Astrocyte (in vitro differentiated cells and primary cell): ENCODE results near the gene ANKRD52. TPM values are rescaled to one million over a fixed set of nuclear protein-coding genes. Genes with fewer than 3 reads are reported as not detected.

Source experiments
- DNase-seq: peaks from one replicate; pipeline ENCODE4 v3.0.0-alpha.2; 2010; ENCODE audit warnings: low read depth
- FAIRE-seq: peaks from 2 replicates; lab custom pipeline; 2011; peaks lifted over from hg19 to GRCh38; lab: Jason Lieb, UNC
- H2AFZ ChIP-seq: 2 replicates; pipeline ENCODE4 v1.6.0; 2012; ENCODE audit warnings: low read depth, low read length, inconsistent platforms
- H3K27ac ChIP-seq: 2 replicates; pipeline ENCODE4 v1.5.1; 2011; ENCODE audit warnings: low read depth, low read length, inconsistent platforms
- H3K27me3 ChIP-seq: 2 replicates; pipeline ENCODE4 v1.6.0; 2011; ENCODE audit warnings: low read length, inconsistent platforms; ENCODE audit not compliant: insufficient read depth
- H3K36me3 ChIP-seq: 2 replicates; pipeline ENCODE4 v1.5.1; 2011; ENCODE audit warnings: low read length, inconsistent platforms; ENCODE audit not compliant: insufficient read depth
- H3K4me1 ChIP-seq: 2 replicates; pipeline ENCODE4 v1.5.1; 2011; ENCODE audit warnings: low read length, inconsistent platforms; ENCODE audit not compliant: insufficient read depth
- H3K4me2 ChIP-seq: 2 replicates; pipeline ENCODE4 v1.6.0; 2012; ENCODE audit warnings: low read length, inconsistent platforms
- H3K4me3 ChIP-seq: 2 replicates; pipeline ENCODE4 v1.5.1; 2011; ENCODE audit warnings: low read depth, mild to moderate bottlenecking, low read length, inconsistent platforms; ENCODE audit not compliant: insufficient read depth
- H3K79me2 ChIP-seq: 2 replicates; pipeline ENCODE4 v1.6.0; 2012; ENCODE audit warnings: mild to moderate bottlenecking, low read length, inconsistent platforms; ENCODE audit not compliant: insufficient read depth
- H3K9ac ChIP-seq: 2 replicates; pipeline ENCODE4 v1.6.0; 2012; ENCODE audit warnings: mild to moderate bottlenecking, low read length, inconsistent platforms
- H3K9me3 ChIP-seq: 2 replicates; pipeline ENCODE4 v1.5.1; 2012; ENCODE audit warnings: low read depth, mild to moderate bottlenecking, low read length, inconsistent platforms; ENCODE audit not compliant: insufficient read depth
- H4K20me1 ChIP-seq: 2 replicates; pipeline ENCODE4 v1.6.0; 2012; ENCODE audit warnings: low read length, inconsistent platforms; ENCODE audit not compliant: insufficient read depth
- H3K27ac Mint-ChIP-seq: one replicate; pipeline ENCODE4 v1.8.0; 2021; ENCODE audit warnings: mild to moderate bottlenecking, mixed read lengths; ENCODE audit not compliant: unreplicated experiment
- H3K27me3 Mint-ChIP-seq: one replicate; pipeline ENCODE4 v1.8.0; 2021; ENCODE audit warnings: low read depth, mixed read lengths; ENCODE audit not compliant: unreplicated experiment
- H3K36me3 Mint-ChIP-seq: one replicate; pipeline ENCODE4 v1.8.0; 2021; ENCODE audit warnings: low read depth, mixed read lengths; ENCODE audit not compliant: unreplicated experiment
- H3K4me1 Mint-ChIP-seq: one replicate; pipeline ENCODE4 v1.8.0; 2021; ENCODE audit warnings: low read depth, mixed read lengths; ENCODE audit not compliant: unreplicated experiment
- H3K4me3 Mint-ChIP-seq: one replicate; pipeline ENCODE4 v1.8.0; 2021; ENCODE audit warnings: mild to moderate bottlenecking, moderate library complexity, mixed read lengths; ENCODE audit not compliant: unreplicated experiment
- H3K9me3 Mint-ChIP-seq: one replicate; pipeline ENCODE4 v1.8.0; 2021; ENCODE audit warnings: mild to moderate bottlenecking, mixed read lengths; ENCODE audit not compliant: unreplicated experiment
- CTCF ChIP-seq: IDR thresholded peaks from 2 replicates; pipeline ENCODE4 v1.5.1; 2011; ENCODE audit warnings: low read depth, mild to moderate bottlenecking, inconsistent platforms, low read length, moderate library complexity; ENCODE audit not compliant: insufficient read depth
- EZH2 ChIP-seq: IDR thresholded peaks from 2 replicates; pipeline ENCODE4 v1.6.1; 2012; ENCODE audit warnings: mild to moderate bottlenecking, low read length, inconsistent platforms; ENCODE audit not compliant: insufficient read depth
- total RNA-seq: library from RNA; stranded (reverse); gene quantifications from 2 replicates; pipeline ENCODE4 v1.2.1, GENCODE V29; 2021

The ANKRD52 gene
- total RNA-seq, 1 donor from 2014 or later, result 105 TPM

- Histone ChIP-seq H3K4me1 (no peaks in the 10 kb centered on the region), H3K9me3 (no peaks in the 10 kb centered on the region), H2AFZ (no peak overlapping the region), H3K4me3 (no peak overlapping the region), H3K27ac (no peak overlapping the region), H3K4me2 (no peak overlapping the region), H4K20me1 (peaks cover 77% of the 10 kb centered on the region), H3K36me3 (peaks cover 39% of the 10 kb centered on the region), H3K79me2 (peaks cover 4% of the 10 kb centered on the region), H3K9ac (no peak overlapping the region), H3K27me3 (no peaks in the 10 kb centered on the region)
- DNase-seq (no peak), FAIRE-seq (no peak)
- H3K4me1 Mint-ChIP-seq, result peaks cover 16% of the 10 kb centered on the region
- peaks cover 27% of the 10 kb centered on the region for H3K36me3 Mint-ChIP-seq
- no peaks in the 10 kb centered on the region for H3K27me3 Mint-ChIP-seq
- H3K9me3 Mint-ChIP-seq, result no peaks in the 10 kb centered on the region
- TF ChIP-seq CTCF (no peak), EZH2 (no peak)
- no peak overlapping the region for H3K4me3 Mint-ChIP-seq
- no peak overlapping the region for H3K27ac Mint-ChIP-seq
Observed at GRCh38 chr12:56244494-56244893, 13.7 kb downstream of the ANKRD52 start.

- Mint-ChIP-seq H3K27ac (no peak overlapping the region), H3K9me3 (no peaks in the 10 kb centered on the region), H3K4me3 (no peak overlapping the region), H3K27me3 (no peaks in the 10 kb centered on the region), H3K36me3 (peaks cover 24% of the 10 kb centered on the region), H3K4me1 (peaks cover 16% of the 10 kb centered on the region)
- H3K79me2 ChIP-seq, result peaks cover 4% of the 10 kb centered on the region
- H3K4me2 ChIP-seq, result no peak overlapping the region
- peaks cover 34% of the 10 kb centered on the region for H3K36me3 ChIP-seq
- H4K20me1 ChIP-seq, result peaks cover 79% of the 10 kb centered on the region
- H3K27ac ChIP-seq, result no peak overlapping the region
- DNase-seq (no peak), FAIRE-seq (no peak)
- H3K9me3 ChIP-seq, result no peaks in the 10 kb centered on the region
- no peak overlapping the region for H3K9ac ChIP-seq
- H3K4me3 ChIP-seq, result no peak overlapping the region
- TF ChIP-seq EZH2, result no peak
- no peak for TF ChIP-seq CTCF
- no peaks in the 10 kb centered on the region for H3K27me3 ChIP-seq
- H3K4me1 ChIP-seq, result no peaks in the 10 kb centered on the region
- no peak overlapping the region for H2AFZ ChIP-seq
Observed at GRCh38 chr12:56243731-56244181, 14.4 kb downstream of the ANKRD52 start.

GRCh38 chr12:56242986-56243385, 15.2 kb downstream of the ANKRD52 start:
- Histone ChIP-seq H3K9me3 (no peaks in the 10 kb centered on the region), H3K4me1 (no peaks in the 10 kb centered on the region), H3K4me2 (no peak overlapping the region), H3K79me2 (peaks cover 4% of the 10 kb centered on the region), H4K20me1 (peaks cover 78% of the 10 kb centered on the region), H3K36me3 (peaks cover 28% of the 10 kb centered on the region), H3K4me3 (no peak overlapping the region), H3K27me3 (no peaks in the 10 kb centered on the region), H2AFZ (no peak overlapping the region), H3K27ac (no peak overlapping the region), H3K9ac (no peak overlapping the region)
- Mint-ChIP-seq H3K36me3 (peaks cover 24% of the 10 kb centered on the region), H3K4me3 (no peak overlapping the region), H3K4me1 (peaks cover 19% of the 10 kb centered on the region), H3K27me3 (no peaks in the 10 kb centered on the region), H3K27ac (no peak overlapping the region), H3K9me3 (no peaks in the 10 kb centered on the region)
- FAIRE-seq (no peak), DNase-seq (no peak)
- no peak for TF ChIP-seq CTCF
- TF ChIP-seq EZH2, result no peak
